ENCODE results near the gene LSM14A. TPM values are rescaled to one million over a fixed set of nuclear protein-coding genes. Genes with fewer than 3 reads are reported as not detected.

The LSM14A gene
- total RNA-seq, 1 donor from 2014 or later = 34.1 TPM

GRCh38 chr19:34277244-34277643, 104.9 kb downstream of the LSM14A start:
- ATAC-seq (no peak), DNase-seq (ENCODE audit: low spot score) (no peak)

DNA sequence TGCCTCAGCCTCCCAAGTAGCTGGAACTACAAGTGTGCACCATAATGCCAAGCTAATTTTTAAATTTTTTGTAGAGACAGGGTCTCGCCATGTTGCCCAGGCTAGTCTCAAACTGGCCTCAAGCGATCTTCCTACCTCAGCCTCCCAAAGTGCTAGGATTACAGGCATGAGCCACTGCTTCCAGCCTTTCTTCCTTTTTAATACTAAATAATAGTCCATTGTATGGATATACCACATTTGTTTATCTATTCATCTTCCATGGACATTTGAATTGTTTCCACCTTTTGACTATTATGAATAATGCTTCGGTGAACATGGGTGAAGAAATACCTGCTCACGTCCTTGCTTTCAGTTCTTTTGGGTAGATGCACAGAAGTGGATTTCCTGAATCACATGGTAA, 106.5 kb downstream of the LSM14A start:
- DNase-seq (ENCODE audit: low spot score) (no peak), ATAC-seq (no peak)

Other genes with a start within 250 kb of the LSM14A start
- gene GARRE1, start 82.0 kb downstream of the LSM14A start, total RNA-seq = 9.2 TPM
- gene GPI, start 192.7 kb downstream of the LSM14A start, total RNA-seq = 194 TPM
- 3.3 TPM for gene PDCD2L, start 231.9 kb downstream of the LSM14A start, total RNA-seq